Lower leg skin (tissue), 4 donors: ENCODE measurements around the gene SNX1. TPM values are rescaled to one million over a fixed set of nuclear protein-coding genes. Genes with fewer than 3 reads are reported as not detected.
"Not testable (repeated sequence)": the region's sequence is repeated elsewhere in the genome, so short reads cannot be mapped to it uniquely, and the experiment has no call there.

ENCODE experiments used
- DNase-seq, 2 donors: peaks; one replicate each; pipeline ENCODE4 v3.0.0-alpha.2; 2019; ENCODE audit warnings: low spot score in 2 of 2
- H3K4me3 ChIP-seq: fragments of 200-600 bp; sonication (generic); 2 replicates; pipeline ENCODE4 v1.5.1; 2017; ENCODE audit warnings: mild to moderate bottlenecking, low read depth; ENCODE audit not compliant: poor library complexity, severe bottlenecking
- CTCF ChIP-seq, 3 donors: fragments of 450-650 bp; IDR thresholded peaks; one replicate each; pipeline ENCODE4 v1.5.1; 2016; ENCODE audit warnings: antibody characterized with exemption in 3 of 3, mild to moderate bottlenecking in 3 of 3, moderate library complexity in 2 of 3
- POLR2A ChIP-seq, 2 donors: fragments of 450-650 bp; IDR thresholded peaks; one replicate each; pipeline ENCODE4 v1.6.1; 2016 to 2017; ENCODE audit warnings: antibody characterized with exemption in 2 of 2, mild to moderate bottlenecking in 1 of 2, moderate library complexity in 1 of 2
- WGBS, 2 donors: methylation state at CpG; one replicate each; pipeline ENCODE4 v1.1.5; 2018; 5-methylcytosine and 5-hydroxymethylcytosine counted together
- intact Hi-C: fragments of 100-400 bp; cut with DNase I; formaldehyde crosslinking; loops from one replicate; pipeline ENCODE4 v1.15.0; 2023; ENCODE audit warnings: low total_unique reads
- total RNA-seq, 4 donors: library from RNA; depleted of rRNA; stranded (reverse); fragments of >200 nt; gene quantifications; one replicate each; pipeline ENCODE4 v1.1.0, GENCODE V29; 2016

The SNX1 gene
- total RNA-seq, 4 donors from 2014 or later: 51.3 to 94.9 (median 65.7) TPM

DNA sequence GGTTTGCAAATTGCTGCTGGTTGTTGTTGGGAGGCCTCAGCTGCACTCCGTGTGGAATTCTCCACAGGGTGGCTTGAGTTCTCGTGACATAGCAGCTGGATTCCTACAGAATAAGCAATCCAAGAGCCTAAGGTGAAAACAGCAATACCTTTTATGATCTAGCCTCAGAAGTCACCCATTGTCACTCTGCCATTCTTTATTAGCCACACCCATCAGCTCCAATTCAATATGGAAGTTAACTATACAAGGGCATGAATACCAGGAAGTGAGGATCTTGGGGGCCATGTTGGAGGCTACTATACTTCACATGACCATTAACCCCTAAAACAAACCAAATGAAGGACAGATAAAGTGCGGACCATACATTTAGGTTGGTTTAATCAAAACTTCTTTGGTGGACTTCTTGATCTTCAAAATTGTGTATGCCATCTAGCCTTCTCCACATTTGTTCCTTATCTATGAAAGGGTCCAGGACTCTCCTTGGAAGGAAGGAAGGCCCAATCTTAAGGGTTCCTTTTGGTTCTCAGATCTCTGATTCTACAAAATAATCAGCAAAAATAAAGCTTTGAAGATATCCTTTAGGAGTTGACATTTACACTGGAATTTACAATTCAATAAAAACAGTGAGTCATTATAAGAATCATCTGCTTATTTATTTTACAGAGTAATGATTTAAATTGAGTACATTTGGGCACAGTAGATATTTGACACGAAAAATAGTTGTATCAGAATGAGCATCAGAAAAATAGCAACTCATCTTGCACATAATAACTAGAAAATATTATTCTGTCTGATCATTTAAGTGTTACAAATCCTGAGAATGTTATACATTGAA lies 23.6 kb upstream of the SNX1 start:
- DNase-seq: no peak
- intact Hi-C loops: no loop called here
- TF ChIP-seq POLR2A (IDR thresholded peaks at IDR 0.05) (no peak), CTCF (IDR thresholded peaks at IDR 0.05) (no peak)
- WGBS, 2 donors: 87 to 91% methylated on average over 4 of the region's 4 CpGs
- no peak overlapping the region for H3K4me3 ChIP-seq

DNA sequence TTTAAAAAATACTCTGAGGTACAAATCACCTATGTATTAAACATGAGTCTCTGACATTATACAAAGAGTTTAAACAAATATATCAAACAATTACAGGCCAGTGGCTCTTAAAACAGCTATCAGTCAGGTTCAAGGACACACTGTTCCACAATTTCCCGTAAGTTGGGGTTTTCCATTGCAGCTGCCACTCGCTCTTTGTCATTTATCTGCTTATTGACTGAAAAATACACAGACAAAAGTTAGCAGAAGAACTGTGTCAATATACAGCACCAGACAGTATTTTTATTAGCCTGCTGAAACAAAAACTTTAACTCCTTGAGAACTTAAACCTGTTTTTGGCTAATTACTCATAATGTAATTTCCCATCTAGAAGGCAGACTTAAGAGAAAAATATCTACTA lies 23.0 kb upstream of the SNX1 start:
- no peak for DNase-seq
- WGBS, 2 donors: 97% methylated on average over 2 of the region's 2 CpGs
- intact Hi-C loops: no loop called here
- H3K4me3 ChIP-seq: no peak overlapping the region
- TF ChIP-seq CTCF (IDR thresholded peaks at IDR 0.05): no peak
- no peak for TF ChIP-seq POLR2A (IDR thresholded peaks at IDR 0.05)

DNA sequence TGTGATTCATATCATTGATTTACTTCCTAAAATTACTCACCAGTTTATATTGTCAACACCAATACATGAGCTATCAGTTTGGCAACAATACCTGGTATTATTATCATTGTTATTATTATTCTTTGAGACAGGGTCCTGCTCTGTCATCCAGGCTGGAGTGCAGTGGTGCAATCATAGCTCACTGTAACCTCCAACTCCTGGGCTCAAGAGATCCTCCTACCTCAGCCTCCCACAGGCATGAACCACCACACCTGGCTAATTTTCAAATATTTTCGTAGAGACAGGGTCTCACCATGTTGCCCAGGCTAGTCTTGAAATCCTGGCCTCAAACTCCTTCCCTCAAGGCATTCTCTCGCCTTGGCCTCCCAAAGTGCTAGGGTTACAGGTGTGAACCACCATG lies 22.3 kb upstream of the SNX1 start:
- 92 to 96% methylated on average over 2 of the region's 2 CpGs for WGBS, 2 donors

DNA sequence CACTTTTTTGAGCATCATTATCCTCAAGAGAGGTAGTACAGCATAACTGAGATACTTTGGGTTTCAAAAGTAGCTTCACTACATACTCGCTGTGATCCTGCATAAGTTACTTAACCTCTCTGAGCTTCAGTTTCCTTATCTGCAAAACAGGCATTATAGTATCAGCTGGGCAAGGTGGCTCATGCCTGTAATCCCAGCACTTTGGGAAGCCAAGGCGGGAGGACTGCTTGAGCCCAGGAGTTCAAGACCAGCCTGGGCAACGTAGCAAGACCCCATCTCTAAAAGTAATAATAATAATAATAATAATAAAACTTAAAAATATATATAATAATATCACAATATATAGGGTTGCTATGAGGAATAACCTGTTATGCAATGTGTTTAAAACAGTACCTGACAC lies 13.0 kb upstream of the SNX1 start:
- TF ChIP-seq POLR2A (IDR thresholded peaks at IDR 0.05) (no peak), CTCF (IDR thresholded peaks at IDR 0.05) (no peak)
- no peak for DNase-seq

More for the DNA sequence above, 22.3 kb upstream of the SNX1 start:
- DNase-seq, intact Hi-C loops, H3K4me3 ChIP-seq: not testable (repeated sequence)

GRCh38 chr15:64089543-64090280 lies 6.1 kb upstream of the SNX1 start:
- TF ChIP-seq CTCF (IDR thresholded peaks at IDR 0.05): no peak
- TF ChIP-seq POLR2A (IDR thresholded peaks at IDR 0.05): no peak
- no peak for DNase-seq
- H3K4me3 ChIP-seq: no peak overlapping the region
- WGBS, 2 donors: 87 to 89% methylated on average over 12 of the region's 12 CpGs
- intact Hi-C loops: loop anchor here (10.0 kb wide), 1 partner anchor 65 kb away; the partner anchor contains the start of gene SNX22

More for the DNA sequence above, 13.0 kb upstream of the SNX1 start:
- WGBS, 2 donors: 65 to 66% methylated on average over 3 of the region's 3 CpGs
- intact Hi-C loops: no loop called here
- no peak overlapping the region for H3K4me3 ChIP-seq

DNA sequence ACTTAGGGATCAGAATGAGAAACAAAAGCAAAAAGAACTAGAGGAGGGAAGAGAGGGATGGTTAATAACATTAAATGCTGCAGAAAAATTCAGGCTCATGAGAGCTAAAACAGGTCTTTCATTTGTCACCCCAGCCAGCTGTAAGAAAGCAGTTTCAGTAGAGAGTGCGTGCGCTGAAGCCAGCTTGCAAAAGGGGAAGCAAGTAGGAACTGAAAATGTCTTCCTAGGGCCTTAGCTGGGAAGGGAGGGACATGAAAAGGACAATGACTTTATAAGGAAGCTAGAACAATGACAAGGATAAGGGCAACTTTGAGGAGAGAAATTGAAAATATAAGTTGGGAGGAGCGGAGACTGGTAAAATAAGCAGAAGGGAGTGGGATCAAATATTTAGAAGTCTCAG lies 5.3 kb upstream of the SNX1 start:
- intact Hi-C loops: loop anchor here (10.0 kb wide), 1 partner anchor 64 kb away; the partner anchor contains the start of gene SNX22
- TF ChIP-seq CTCF (IDR thresholded peaks at IDR 0.05): no peak
- no peak for TF ChIP-seq POLR2A (IDR thresholded peaks at IDR 0.05)
- 87 to 90% methylated on average over 3 of the region's 3 CpGs for WGBS, 2 donors
- DNase-seq: no peak
- H3K4me3 ChIP-seq: no peak overlapping the region
